ENCODE results near the gene RHCE.
A peak's percentile ranks its signal among the peaks of the same experiment; 100 is the strongest.
"Not testable (repeated sequence)": the region's sequence is repeated elsewhere in the genome, so short reads cannot be mapped to it uniquely, and the experiment has no call there.

RHCE gene

GRCh38 chr1:25420715-25421114, at the start of gene RHCE:
Gene RHCE, minus strand, starts transcription at chr1:25420825. Its CDS starts 39 bp downstream, at chr1:25420786.
- DNase-seq (ENCODE audit: low read depth in 1 of 2, low spot score in 1 of 2); in situ Hi-C loops (cut with HindIII; ENCODE audit: low pct_unique_long_range_greater_than_20kb, low sequenced_read_pairs): not testable (repeated sequence)

DNA sequence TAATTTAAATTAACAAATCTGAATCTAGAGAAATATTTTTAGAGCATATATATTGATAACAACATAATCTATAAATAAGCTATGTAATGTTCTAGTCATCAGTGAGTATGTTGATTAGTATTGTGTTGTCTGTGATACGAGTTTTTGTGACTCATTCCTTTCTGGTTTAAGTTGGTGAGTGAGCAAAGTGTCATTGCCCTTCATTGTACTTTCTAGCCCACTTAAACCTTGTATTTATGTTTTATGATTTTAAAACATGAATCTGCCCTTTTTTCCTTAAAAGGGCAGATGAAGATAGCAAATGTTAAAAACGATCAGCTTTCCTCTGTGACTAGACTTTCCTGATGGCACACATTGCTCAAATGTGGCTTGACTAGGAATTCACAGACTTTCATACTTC, 48.6 kb upstream of the RHCE start:
- no peak for TF ChIP-seq JUND (IDR thresholded peaks at IDR 0.05; ENCODE audit: low read depth)
- in situ Hi-C loops (cut with HindIII; ENCODE audit: low pct_unique_long_range_greater_than_20kb, low sequenced_read_pairs), result no loop called here
- no peak for DNase-seq (ENCODE audit: low read depth in 1 of 2, low spot score in 1 of 2)

DNA sequence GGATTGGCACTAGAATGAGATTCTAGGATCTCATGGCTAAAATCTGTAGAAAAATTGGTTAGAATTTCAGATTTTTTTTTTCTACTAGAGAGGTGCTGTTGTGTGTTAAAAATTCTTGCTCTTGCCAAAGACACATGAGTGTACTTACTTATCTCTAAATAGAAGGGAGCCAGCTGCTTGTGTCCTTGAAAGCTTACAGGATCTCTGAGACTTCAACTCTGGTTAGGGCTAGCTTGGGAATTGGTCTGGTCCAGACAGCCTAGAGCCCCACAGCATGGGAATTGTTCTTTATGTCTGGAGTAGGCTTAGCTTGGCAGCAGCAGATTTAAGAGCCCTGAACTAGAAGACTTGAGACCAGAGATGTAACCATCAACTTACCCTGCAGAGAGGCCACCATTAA, 47.4 kb upstream of the RHCE start:
- in situ Hi-C loops (cut with HindIII; ENCODE audit: low pct_unique_long_range_greater_than_20kb, low sequenced_read_pairs), result no loop called here
- TF ChIP-seq JUND (IDR thresholded peaks at IDR 0.05; ENCODE audit: low read depth), result no peak
- DNase-seq (ENCODE audit: low read depth in 1 of 2, low spot score in 1 of 2), result no peak

DNA sequence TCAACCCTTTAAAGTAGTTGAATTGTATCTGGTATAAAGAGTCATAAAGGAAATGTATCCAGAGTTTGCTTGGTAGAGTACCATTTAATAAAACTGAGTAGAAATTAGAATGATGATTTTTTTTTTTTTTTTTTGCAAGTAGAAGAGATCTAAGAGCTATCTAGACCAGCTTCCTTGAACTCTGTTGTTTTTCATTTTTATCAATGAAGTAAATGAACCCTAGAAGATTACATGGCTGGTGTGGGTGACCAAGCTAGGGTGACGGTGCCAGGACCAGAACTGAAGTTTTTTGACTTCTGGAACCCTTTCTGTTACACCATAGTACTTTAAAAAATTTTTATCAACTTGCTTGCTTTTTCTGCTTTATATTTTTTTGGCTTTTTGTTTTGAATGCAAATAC, 47.0 kb upstream of the RHCE start:
- DNase-seq (ENCODE audit: low read depth in 1 of 2, low spot score in 1 of 2), result no peak
- in situ Hi-C loops (cut with HindIII; ENCODE audit: low pct_unique_long_range_greater_than_20kb, low sequenced_read_pairs), result no loop called here
- TF ChIP-seq JUND (IDR thresholded peaks at IDR 0.05; ENCODE audit: low read depth), result no peak

DNA sequence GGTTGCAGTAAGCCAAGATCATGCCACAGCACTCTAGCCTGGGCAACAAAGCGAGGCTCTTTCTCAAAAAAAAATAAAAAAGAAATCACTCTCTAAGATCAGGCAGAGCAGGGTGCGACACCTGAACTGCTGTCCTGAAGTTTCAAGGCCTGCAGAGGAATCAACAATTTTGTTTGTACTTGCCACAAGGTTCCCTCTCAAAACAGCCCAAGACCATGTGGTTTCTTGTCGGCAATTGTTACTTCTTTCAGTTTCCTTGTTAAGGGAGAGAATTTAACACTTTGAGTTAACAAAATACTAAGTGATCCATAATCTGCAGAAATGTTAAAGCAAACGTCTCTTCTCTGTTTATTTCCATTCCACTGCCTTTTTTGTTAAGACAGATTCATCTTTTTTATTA, 46.6 kb upstream of the RHCE start:
- TF ChIP-seq JUND (IDR thresholded peaks at IDR 0.05; ENCODE audit: low read depth), result no peak
- in situ Hi-C loops (cut with HindIII; ENCODE audit: low pct_unique_long_range_greater_than_20kb, low sequenced_read_pairs), result no loop called here
- DNase-seq (ENCODE audit: low read depth in 1 of 2, low spot score in 1 of 2), result no peak

DNA sequence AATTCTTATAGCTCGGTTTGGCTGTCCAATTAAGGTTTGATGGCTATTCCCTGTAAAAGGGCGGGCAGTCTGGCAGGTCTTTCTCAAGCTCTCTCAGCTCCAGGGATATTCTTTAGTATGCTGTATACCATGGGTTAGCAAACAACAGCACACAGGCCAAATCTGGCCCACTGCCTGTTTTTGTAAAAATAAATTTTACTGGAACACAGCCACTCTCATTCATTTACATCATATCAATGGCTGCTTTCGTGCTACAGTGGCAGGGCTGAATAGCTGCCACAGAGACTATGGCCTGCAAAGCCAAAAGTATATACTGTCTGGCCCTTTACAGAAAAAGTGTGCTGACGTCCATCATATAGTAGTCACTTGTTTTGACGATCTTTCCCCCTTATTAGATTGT, 42.1 kb upstream of the RHCE start:
- no peak for TF ChIP-seq JUND (IDR thresholded peaks at IDR 0.05; ENCODE audit: low read depth)
- in situ Hi-C loops (cut with HindIII; ENCODE audit: low pct_unique_long_range_greater_than_20kb, low sequenced_read_pairs), result no loop called here
- no peak for DNase-seq (ENCODE audit: low read depth in 1 of 2, low spot score in 1 of 2)

- in situ Hi-C loops (cut with HindIII; ENCODE audit: low pct_unique_long_range_greater_than_20kb, low sequenced_read_pairs), result no loop called here
- no peak for TF ChIP-seq JUND (IDR thresholded peaks at IDR 0.05; ENCODE audit: low read depth)
- DNase-seq (ENCODE audit: low read depth in 1 of 2, low spot score in 1 of 2), result no peak
Observed at GRCh38 chr1:25461849-25462248, 41.2 kb upstream of the RHCE start.

- DNase-seq (ENCODE audit: low read depth in 1 of 2, low spot score in 1 of 2); in situ Hi-C loops (cut with HindIII; ENCODE audit: low pct_unique_long_range_greater_than_20kb, low sequenced_read_pairs): not testable (repeated sequence)
Observed at GRCh38 chr1:25460816-25461215, 40.2 kb upstream of the RHCE start.

DNA sequence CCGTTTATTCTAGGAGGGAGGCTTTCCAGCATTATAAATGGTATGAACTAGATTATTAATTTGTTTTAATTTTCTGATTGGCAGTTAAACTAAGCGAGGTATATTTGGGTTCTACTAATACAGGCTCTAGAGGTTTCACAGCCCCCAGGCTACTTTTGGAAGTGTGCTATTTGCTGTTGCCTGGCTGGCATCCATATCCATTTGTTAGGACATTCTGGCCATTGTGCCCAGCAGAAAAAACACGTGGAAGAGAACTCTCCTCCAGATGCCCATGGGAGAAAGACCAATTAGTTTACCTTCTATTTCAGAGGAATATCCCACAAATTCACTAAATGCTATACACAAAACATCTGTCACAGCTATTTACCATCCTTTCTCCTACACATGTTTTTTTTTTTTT, 39.4 kb upstream of the RHCE start:
- in situ Hi-C loops (cut with HindIII; ENCODE audit: low pct_unique_long_range_greater_than_20kb, low sequenced_read_pairs), result no loop called here
- no peak for TF ChIP-seq JUND (IDR thresholded peaks at IDR 0.05; ENCODE audit: low read depth)
- DNase-seq (ENCODE audit: low read depth in 1 of 2, low spot score in 1 of 2), result peak in 1 of 2 experiments; percentile 19

DNA sequence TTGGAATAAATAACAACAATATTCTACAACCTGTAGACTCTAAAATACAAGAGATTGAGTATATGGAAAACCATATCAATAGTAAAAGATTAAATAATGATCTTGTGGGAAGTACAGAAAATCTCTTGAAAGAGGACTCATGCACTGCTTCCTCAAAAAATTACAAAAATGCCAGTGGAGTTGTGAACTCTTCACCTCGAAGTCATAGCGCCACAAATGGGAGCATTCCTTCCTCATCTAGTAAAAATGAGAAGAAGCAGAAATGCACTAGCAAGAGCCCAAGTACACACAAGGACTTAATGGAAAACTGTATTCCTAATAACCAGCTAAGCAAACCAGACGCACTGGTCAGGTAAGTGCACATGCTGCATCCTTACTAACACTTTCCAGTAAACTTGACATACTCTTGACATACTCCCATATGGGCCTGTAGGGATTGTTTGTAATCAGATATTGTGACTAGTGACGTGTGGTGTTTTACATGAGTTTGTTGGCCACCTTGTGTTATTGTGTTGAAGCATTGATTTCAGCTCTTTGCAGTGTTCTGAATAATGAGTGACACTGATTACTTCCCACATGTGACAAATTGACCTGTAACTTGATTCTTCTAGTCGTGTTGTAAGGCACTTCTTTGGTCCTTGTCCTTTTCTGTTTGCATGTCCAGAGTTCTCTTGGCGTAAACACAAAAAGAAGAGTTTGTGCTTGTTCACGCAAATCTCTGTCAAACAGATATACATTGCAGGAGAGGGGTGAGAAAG, 38.1 kb upstream of the RHCE start:
- in situ Hi-C loops (cut with HindIII; ENCODE audit: low pct_unique_long_range_greater_than_20kb, low sequenced_read_pairs), result no loop called here
- no peak for TF ChIP-seq JUND (IDR thresholded peaks at IDR 0.05; ENCODE audit: low read depth)
- peak in 1 of 2 experiments; percentile 74 for DNase-seq (ENCODE audit: low read depth in 1 of 2, low spot score in 1 of 2)

GRCh38 chr1:25456502-25456901, 35.9 kb upstream of the RHCE start:
- no peak for DNase-seq (ENCODE audit: low read depth in 1 of 2, low spot score in 1 of 2)
- in situ Hi-C loops (cut with HindIII; ENCODE audit: low pct_unique_long_range_greater_than_20kb, low sequenced_read_pairs), result no loop called here
- TF ChIP-seq JUND (IDR thresholded peaks at IDR 0.05; ENCODE audit: low read depth), result no peak

- no peak for DNase-seq (ENCODE audit: low read depth in 1 of 2, low spot score in 1 of 2)
- in situ Hi-C loops (cut with HindIII; ENCODE audit: low pct_unique_long_range_greater_than_20kb, low sequenced_read_pairs), result no loop called here
Observed at GRCh38 chr1:25451908-25452307, 31.3 kb upstream of the RHCE start.

DNA sequence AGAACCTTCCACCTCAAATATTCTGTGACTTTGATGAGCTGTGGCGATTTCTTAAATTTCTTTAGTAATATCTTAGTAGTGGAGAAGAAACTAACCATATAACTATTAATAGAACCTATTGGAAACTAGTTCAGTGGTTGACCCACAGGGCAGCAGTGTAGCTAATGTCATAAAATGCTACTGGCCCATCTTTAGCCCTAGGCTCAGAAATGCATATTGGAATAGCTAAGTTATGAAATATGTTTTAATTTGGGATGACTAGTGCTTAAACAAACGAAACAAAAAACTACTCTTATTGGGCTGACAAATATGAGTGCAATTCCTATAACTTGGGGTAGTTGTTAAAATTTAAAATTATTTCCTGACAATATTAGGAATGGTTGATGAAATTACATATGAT, 30.3 kb upstream of the RHCE start:
- no peak for TF ChIP-seq JUND (IDR thresholded peaks at IDR 0.05; ENCODE audit: low read depth)
- no peak for DNase-seq (ENCODE audit: low read depth in 1 of 2, low spot score in 1 of 2)
- in situ Hi-C loops (cut with HindIII; ENCODE audit: low pct_unique_long_range_greater_than_20kb, low sequenced_read_pairs), result no loop called here

More at GRCh38 chr1:25451908-25452307, 31.3 kb upstream of the RHCE start:
- no peak for TF ChIP-seq JUND (IDR thresholded peaks at IDR 0.05; ENCODE audit: low read depth)

DNA sequence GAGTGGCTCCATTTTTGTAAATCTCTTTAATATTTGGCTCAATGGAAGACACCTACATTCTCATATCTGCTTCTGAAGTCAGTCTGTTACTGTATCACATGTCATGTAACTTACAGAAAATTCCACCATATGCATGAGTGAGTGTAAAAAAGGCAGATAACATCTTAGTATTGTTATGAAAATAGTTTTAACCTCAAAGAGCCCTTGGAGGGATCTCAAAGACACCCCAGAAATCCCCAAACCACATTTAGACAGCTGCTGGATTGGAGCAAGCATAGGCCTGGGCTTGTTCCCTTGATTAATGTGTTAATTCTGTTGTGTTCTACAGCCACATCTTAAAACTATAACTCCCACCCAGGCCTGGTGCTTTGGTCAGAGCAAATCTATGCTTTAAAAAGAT, 26.9 kb upstream of the RHCE start:
- DNase-seq (ENCODE audit: low read depth in 1 of 2, low spot score in 1 of 2), result no peak
- in situ Hi-C loops (cut with HindIII; ENCODE audit: low pct_unique_long_range_greater_than_20kb, low sequenced_read_pairs), result no loop called here
- TF ChIP-seq JUND (IDR thresholded peaks at IDR 0.05; ENCODE audit: low read depth), result no peak

Measured in T47D (cell line).